GM13976 (cell line): ENCODE data around the gene SUGCT.
"Not testable (repeated sequence)": the region's sequence is repeated elsewhere in the genome, so short reads cannot be mapped to it uniquely, and the experiment has no call there.

Experiments used
- DNase-seq: peaks from one replicate; pipeline ENCODE4 v3.0.0; 2012; ENCODE audit warnings: low spot score
- CTCF ChIP-seq: IDR thresholded peaks from 2 replicates; pipeline ENCODE4 v1.5.1; 2012; ENCODE audit warnings: borderline replicate concordance, mild to moderate bottlenecking; ENCODE audit not compliant: insufficient read depth; ENCODE audit errors: extremely low read depth, missing control alignments, control extremely low read depth
- in situ Hi-C: fragments of 300-500 bp; cut with MboI; formaldehyde crosslinking; loops from one replicate; pipeline ENCODE4 v1.12.0; 2022; ENCODE audit warnings: low sequenced_read_pairs, mixed read lengths, inconsistent platforms; ENCODE audit not compliant: unreplicated experiment

SUGCT gene

DNA sequence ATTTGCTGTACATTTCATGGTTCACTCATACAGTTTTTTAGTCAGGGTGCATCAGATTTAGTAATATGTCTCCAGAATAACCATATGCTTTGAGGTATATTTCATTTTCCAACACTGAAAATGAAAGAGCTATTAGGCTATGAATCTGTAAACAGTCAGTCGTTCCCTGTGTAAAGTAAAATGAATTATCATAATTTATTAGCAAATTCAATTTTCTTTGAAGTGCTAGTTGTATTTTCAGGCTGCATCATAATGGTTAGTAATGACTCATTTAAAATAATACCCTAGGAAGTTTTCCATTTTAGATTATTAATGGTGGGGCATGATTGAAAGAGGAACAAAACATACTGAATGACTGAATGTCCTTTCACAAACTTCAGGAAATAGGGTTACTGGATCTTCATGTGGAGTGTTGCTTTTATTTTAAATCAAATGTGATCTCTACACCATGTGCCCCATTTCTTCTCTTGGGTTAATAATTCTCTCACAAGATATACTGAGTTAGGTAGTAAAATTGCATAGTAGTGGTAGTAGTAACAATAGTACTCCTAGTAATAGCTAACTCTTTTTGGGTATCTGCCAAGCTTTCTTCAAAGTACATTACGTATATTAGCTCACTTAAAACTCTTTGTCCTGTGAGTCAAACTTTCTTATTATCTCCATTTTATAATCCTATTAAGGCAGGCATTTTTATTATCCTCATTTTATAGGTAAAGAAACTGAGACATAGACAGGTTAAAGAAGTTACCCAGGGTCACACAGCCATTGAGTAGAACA, 476.5 kb downstream of the SUGCT start:
- no peak for TF ChIP-seq CTCF
- no peak for DNase-seq
- in situ Hi-C loops: no loop called here

- no peak for TF ChIP-seq CTCF
- in situ Hi-C loops: no loop called here
- no peak for DNase-seq
Observed at GRCh38 chr7:40612298-40612697, 477.5 kb downstream of the SUGCT start.

DNA sequence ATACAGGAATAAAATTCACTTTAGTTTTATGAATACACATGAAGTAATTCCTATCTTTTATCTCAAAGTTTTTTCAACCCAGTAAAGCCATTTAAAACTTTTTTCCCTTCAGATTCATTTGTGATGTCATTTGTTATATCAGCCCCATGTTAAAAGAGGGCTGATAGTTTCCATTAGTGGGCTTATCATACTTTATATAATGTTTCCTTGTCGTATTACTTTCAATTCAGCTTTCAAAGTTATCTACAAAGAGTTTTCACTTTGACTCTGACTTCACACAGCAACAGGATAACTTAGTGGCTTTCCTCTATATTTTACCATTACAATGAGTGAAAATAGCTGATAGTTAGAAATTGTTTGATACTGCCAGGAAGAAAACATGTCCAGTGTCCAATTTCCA, 484.8 kb downstream of the SUGCT start:
- in situ Hi-C loops: no loop called here
- DNase-seq: no peak
- TF ChIP-seq CTCF: no peak

DNA sequence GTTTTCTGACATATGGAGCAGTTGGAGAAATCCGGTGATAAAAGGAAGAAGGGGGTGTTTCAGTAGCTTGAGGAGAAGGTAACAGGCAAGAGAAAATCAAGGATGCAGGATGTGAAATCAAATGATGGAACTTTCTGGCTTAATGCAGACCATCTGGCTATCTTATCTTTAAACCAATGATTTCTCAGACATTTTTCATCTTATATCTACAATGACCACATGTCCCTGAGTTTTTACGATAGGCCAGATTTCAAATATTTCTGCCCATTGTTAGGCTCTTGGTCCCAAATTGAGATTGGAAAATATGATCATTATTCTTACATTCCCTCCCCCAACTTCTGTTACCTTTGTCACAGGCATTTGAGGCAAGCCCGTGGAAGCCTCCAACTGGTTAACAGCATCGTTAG, 486.8 kb downstream of the SUGCT start:
- in situ Hi-C loops: no loop called here
- TF ChIP-seq CTCF: no peak
- no peak for DNase-seq

- no peak for DNase-seq
- in situ Hi-C loops: no loop called here
Observed at GRCh38 chr7:40622941-40623501, 488.2 kb downstream of the SUGCT start.

GRCh38 chr7:40623863-40624262, 489.1 kb downstream of the SUGCT start:
- in situ Hi-C loops: no loop called here
- no peak for TF ChIP-seq CTCF
- DNase-seq: no peak

More at GRCh38 chr7:40622941-40623501, 488.2 kb downstream of the SUGCT start:
- TF ChIP-seq CTCF: no peak

GRCh38 chr7:40627361-40627760, 492.6 kb downstream of the SUGCT start:
- not testable (repeated sequence) for DNase-seq

More at GRCh38 chr7:40627361-40627760, 492.6 kb downstream of the SUGCT start:
- in situ Hi-C loops: not testable (repeated sequence)
